ENCODE results near the gene HIRA.
A peak's percentile ranks its signal among the peaks of the same experiment; 100 is the strongest.
"Not testable (repeated sequence)": the region's sequence is repeated elsewhere in the genome, so short reads cannot be mapped to it uniquely, and the experiment has no call there.

Gene HIRA

DNA sequence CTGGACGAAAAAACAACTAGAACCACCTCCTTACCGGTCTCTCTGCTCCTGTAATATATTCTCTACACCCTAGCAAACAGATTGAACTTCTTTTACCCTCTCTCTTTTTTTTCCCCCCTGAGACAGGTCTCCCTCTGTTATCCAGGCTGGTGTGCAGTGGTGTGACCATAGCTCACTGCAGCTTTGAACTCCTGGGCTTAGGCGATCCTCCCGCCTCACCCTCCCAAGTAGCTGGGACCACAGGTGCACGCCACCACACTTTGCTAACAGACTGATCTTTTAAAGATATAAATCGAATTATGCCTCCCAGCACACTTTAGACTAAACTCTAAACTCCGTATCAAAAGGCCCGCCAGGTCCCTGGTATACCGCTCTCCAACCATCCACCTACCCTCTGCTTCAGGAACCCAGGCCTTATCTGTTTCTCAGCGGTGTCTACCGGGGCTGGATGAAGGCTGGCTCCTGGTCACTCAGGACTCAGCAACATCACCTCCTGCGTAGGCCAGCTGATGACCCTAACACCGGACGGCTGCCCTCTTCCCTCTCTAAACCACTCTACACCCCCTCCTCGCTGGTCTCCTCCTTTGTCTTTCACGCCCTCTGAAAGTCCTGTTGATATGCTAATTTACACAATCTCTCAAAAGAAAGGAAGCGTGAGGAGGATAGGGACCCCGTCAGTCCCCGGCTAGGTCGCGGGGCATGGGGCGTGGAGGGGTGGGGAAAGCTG, 15.2 kb upstream of the HIRA start:
- H3K9me3 ChIP-seq (ENCODE audit: control insufficient read depth, insufficient read depth, low read length), result no peaks in the 10 kb centered on the region
- TF ChIP-seq EZH2phosphoT487 (IDR thresholded peaks at IDR 0.05; ENCODE audit: borderline replicate concordance, low read length), result no peak
- no peaks in the 10 kb centered on the region for H3K9me2 ChIP-seq (replicated peaks; ENCODE audit: control insufficient read depth, low read length)
- peak overlapping the region; percentile 97 for H3K4me3 ChIP-seq (ENCODE audit: low read length)
- peaks cover 79% of the 10 kb centered on the region for H3K79me2 ChIP-seq (ENCODE audit: control insufficient read depth, low read length)
- peak overlapping the region; percentile 78 for H3K27ac ChIP-seq (ENCODE audit: low read depth, low read length)
- H4K20me1 ChIP-seq (ENCODE audit: control insufficient read depth, insufficient read depth, low read depth, low read length), result 0 out of 2 replicates have a peak, but pooled peaks cover 12% of the 10 kb centered on the region
- peaks cover 10% of the 10 kb centered on the region; the same call in 1 of the 2 replicates for H3F3A ChIP-seq (ENCODE audit: control insufficient read depth, insufficient read depth)
- H3K4me2 ChIP-seq (ENCODE audit: low read length), result peak overlapping the region; percentile 98
- H3K27me3 ChIP-seq (ENCODE audit: control insufficient read depth, low read length), result no peaks in the 10 kb centered on the region
- peaks cover 24% of the 10 kb centered on the region for H3K4me1 ChIP-seq (ENCODE audit: control insufficient read depth, low read length)
- peaks cover 70% of the 10 kb centered on the region for H3K36me3 ChIP-seq (ENCODE audit: control insufficient read depth, low read length)

DNA sequence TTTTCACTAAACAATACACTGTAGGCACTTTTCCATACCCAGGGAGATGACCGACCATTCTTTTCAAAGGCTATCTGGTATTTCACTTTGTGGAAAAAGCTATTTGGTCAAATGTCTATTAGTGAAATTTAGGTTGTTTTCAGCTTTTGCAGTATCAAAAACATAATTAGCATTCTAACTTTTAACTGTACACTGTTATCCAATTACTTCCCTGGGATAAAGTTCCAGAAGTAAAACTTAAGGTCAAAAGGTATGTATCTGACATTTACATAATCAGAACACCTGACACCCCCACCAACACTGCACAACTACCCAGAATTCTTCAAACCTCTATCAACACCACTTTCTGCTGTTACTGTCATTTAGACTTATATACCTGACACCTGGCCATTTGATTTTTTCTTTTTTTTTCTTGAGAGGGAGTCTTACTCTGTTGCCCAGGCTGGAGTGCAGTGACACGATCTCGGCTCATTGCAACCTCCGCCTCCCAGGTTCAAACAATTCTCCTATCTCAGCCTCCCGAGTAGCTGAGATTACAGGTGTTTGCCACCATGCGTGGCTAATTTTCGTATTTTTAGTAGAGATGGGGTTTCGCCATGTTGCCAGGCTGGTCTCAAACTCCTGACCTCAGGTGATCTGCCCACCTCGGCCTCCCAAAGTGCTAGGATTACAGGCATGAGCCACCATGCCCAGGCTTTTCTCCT, 13.9 kb upstream of the HIRA start:
- H3K4me2 ChIP-seq (ENCODE audit: low read length); H3K9me3 ChIP-seq (ENCODE audit: control insufficient read depth, insufficient read depth, low read length); H3K27me3 ChIP-seq (ENCODE audit: control insufficient read depth, low read length); H3K4me3 ChIP-seq (ENCODE audit: low read length); H3F3A ChIP-seq (ENCODE audit: control insufficient read depth, insufficient read depth); H3K9me2 ChIP-seq (replicated peaks; ENCODE audit: control insufficient read depth, low read length); H3K27ac ChIP-seq (ENCODE audit: low read depth, low read length): not testable (repeated sequence)
- H4K20me1 ChIP-seq (ENCODE audit: control insufficient read depth, insufficient read depth, low read depth, low read length), result 0 out of 2 replicates have a peak, but pooled peaks cover 12% of the 10 kb centered on the region
- peaks cover 24% of the 10 kb centered on the region for H3K4me1 ChIP-seq (ENCODE audit: control insufficient read depth, low read length)
- peaks cover 64% of the 10 kb centered on the region for H3K36me3 ChIP-seq (ENCODE audit: control insufficient read depth, low read length)
- H3K79me2 ChIP-seq (ENCODE audit: control insufficient read depth, low read length), result peaks cover 91% of the 10 kb centered on the region

DNA sequence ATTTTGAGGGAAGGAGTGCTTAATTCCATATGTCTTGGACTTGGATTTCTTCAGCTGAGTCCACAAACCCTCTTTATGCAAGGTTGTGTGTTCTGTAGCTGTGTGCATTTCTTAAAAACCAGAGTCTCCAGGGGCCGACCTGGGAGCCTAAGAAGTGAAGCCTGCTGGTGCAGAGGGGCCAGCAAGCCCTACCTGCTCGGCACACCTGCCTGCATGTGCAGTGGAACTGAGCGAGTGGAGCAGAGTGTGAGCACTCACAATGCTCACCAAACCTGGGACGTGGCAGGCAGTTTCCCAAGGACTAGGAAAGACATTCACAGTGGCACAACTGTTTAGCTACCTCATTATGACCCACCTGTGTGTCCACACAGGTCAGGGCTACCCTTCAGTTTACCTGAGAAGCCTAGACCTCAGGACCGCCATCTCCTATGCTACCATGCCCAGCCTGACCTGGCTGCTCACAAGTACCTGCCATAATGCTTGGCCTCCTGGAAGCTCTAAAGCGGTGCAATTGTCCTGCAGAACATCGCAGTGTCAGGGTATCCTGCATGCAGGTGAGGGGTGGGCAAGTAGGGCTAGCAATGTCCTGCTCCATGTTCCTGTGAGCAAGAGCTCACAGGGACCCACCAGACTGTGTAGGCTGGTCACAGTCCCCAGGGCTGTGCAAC, 12.1 kb upstream of the HIRA start:
- peaks cover 92% of the 10 kb centered on the region for H3K79me2 ChIP-seq (ENCODE audit: control insufficient read depth, low read length)
- no peak overlapping the region for H3K27ac ChIP-seq (ENCODE audit: low read depth, low read length)
- no peak overlapping the region for H3K4me3 ChIP-seq (ENCODE audit: low read length)
- H3K9me3 ChIP-seq (ENCODE audit: control insufficient read depth, insufficient read depth, low read length), result no peaks in the 10 kb centered on the region
- peaks cover 14% of the 10 kb centered on the region for H3K4me1 ChIP-seq (ENCODE audit: control insufficient read depth, low read length)
- peaks cover 51% of the 10 kb centered on the region for H3K36me3 ChIP-seq (ENCODE audit: control insufficient read depth, low read length)
- H4K20me1 ChIP-seq (ENCODE audit: control insufficient read depth, insufficient read depth, low read depth, low read length), result 0 out of 2 replicates have a peak, but pooled peaks cover 12% of the 10 kb centered on the region
- no peaks in the 10 kb centered on the region for H3K9me2 ChIP-seq (replicated peaks; ENCODE audit: control insufficient read depth, low read length)
- no peak for TF ChIP-seq EZH2phosphoT487 (IDR thresholded peaks at IDR 0.05; ENCODE audit: borderline replicate concordance, low read length)
- TF ChIP-seq, protein P1, sequence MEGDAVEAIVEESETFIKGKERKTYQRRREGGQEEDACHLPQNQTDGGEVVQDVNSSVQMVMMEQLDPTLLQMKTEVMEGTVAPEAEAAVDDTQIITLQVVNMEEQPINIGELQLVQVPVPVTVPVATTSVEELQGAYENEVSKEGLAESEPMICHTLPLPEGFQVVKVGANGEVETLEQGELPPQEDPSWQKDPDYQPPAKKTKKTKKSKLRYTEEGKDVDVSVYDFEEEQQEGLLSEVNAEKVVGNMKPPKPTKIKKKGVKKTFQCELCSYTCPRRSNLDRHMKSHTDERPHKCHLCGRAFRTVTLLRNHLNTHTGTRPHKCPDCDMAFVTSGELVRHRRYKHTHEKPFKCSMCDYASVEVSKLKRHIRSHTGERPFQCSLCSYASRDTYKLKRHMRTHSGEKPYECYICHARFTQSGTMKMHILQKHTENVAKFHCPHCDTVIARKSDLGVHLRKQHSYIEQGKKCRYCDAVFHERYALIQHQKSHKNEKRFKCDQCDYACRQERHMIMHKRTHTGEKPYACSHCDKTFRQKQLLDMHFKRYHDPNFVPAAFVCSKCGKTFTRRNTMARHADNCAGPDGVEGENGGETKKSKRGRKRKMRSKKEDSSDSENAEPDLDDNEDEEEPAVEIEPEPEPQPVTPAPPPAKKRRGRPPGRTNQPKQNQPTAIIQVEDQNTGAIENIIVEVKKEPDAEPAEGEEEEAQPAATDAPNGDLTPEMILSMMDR (IDR thresholded peaks at IDR 0.05; ENCODE audit: low read depth, low read length, poor library complexity, severe bottlenecking), result no peak
- no peaks in the 10 kb centered on the region for H3K27me3 ChIP-seq (ENCODE audit: control insufficient read depth, low read length)
- H3K4me2 ChIP-seq (ENCODE audit: low read length), result no peak overlapping the region
- H3F3A ChIP-seq (ENCODE audit: control insufficient read depth, insufficient read depth), result 0 out of 2 replicates have a peak, but pooled peaks cover 2% of the 10 kb centered on the region

DNA sequence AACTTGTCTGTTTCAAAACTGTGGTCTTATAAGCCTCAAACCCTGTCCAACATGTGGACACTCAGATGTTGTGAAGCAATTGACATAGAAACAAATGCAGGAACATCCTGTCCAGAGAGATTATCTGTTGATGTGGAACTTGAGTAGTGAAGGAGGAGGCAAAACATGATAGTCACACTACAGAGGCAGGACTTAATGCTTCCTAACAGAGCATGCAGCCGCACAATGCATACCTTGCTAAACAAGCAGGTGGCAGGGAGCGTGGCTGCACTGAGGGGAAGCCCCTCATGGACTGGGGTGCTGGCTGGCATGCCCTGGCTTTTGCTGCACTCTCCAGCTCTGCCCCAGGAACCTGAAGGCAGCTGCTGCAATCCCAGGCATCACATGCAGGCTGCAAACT, 10.6 kb upstream of the HIRA start:
- no peak for TF ChIP-seq EZH2phosphoT487 (IDR thresholded peaks at IDR 0.05; ENCODE audit: borderline replicate concordance, low read length)
- TF ChIP-seq, protein P1 (IDR thresholded peaks at IDR 0.05; ENCODE audit: low read depth, low read length, poor library complexity, severe bottlenecking), result no peak
- H3K79me2 ChIP-seq (ENCODE audit: control insufficient read depth, low read length), result peaks cover 79% of the 10 kb centered on the region

More for the DNA sequence above, 10.6 kb upstream of the HIRA start:
- Histone ChIP-seq H3K4me2 (ENCODE audit: low read length) (no peak overlapping the region), H3K4me1 (ENCODE audit: control insufficient read depth, low read length) (peaks cover 7% of the 10 kb centered on the region), H4K20me1 (ENCODE audit: control insufficient read depth, insufficient read depth, low read depth, low read length) (0 out of 2 replicates have a peak, but pooled peaks cover 12% of the 10 kb centered on the region), H3F3A (ENCODE audit: control insufficient read depth, insufficient read depth) (no peaks in the 10 kb centered on the region; the same call in 1 of the 2 replicates), H3K27me3 (ENCODE audit: control insufficient read depth, low read length) (no peaks in the 10 kb centered on the region), H3K36me3 (ENCODE audit: control insufficient read depth, low read length) (peaks cover 59% of the 10 kb centered on the region), H3K9me3 (ENCODE audit: control insufficient read depth, insufficient read depth, low read length) (no peaks in the 10 kb centered on the region), H3K4me3 (ENCODE audit: low read length) (no peak overlapping the region), H3K27ac (ENCODE audit: low read depth, low read length) (no peak overlapping the region), H3K9me2 (replicated peaks; ENCODE audit: control insufficient read depth, low read length) (no peaks in the 10 kb centered on the region)

Data from DOHH2 (cell line).